22Rv1 (cell line): ENCODE results near the gene MTHFR.

Experiments used
- CTCF ChIP-seq: fragments of 450-650 bp; IDR thresholded peaks from 2 replicates; pipeline ENCODE4 v1.5.1; 2017; ENCODE audit warnings: mild to moderate bottlenecking
- ZFX ChIP-seq: fragments of 450-650 bp; IDR thresholded peaks from 2 replicates; pipeline ENCODE4 v1.6.1; 2017; ENCODE audit warnings: antibody characterized with exemption, borderline replicate concordance

GRCh38 chr1:11779715-11780379 lies 25.9 kb downstream of the MTHFR start:
- TF ChIP-seq CTCF (no peak), ZFX (no peak)
